PFSK-1 (cell line): ENCODE data around the gene S100A12.

Source experiments
- POLR2AphosphoS5 ChIP-seq: IDR thresholded peaks from 2 replicates; pipeline ENCODE4 v1.6.1; 2012; ENCODE audit warnings: low read depth, mild to moderate bottlenecking, control low read depth, low read length, moderate library complexity
- TAF1 ChIP-seq: IDR thresholded peaks from 2 replicates; pipeline ENCODE4 v1.6.1; 2012; ENCODE audit warnings: low read length, control low read depth, borderline replicate concordance; ENCODE audit not compliant: insufficient read depth

GRCh38 chr1:153346077-153346723 is 29.2 kb downstream of the S100A12 start:
- TF ChIP-seq TAF1 (no peak), POLR2AphosphoS5 (no peak)
